ENCODE measurements around the gene ARL14EPL.

The ARL14EPL gene

DNA sequence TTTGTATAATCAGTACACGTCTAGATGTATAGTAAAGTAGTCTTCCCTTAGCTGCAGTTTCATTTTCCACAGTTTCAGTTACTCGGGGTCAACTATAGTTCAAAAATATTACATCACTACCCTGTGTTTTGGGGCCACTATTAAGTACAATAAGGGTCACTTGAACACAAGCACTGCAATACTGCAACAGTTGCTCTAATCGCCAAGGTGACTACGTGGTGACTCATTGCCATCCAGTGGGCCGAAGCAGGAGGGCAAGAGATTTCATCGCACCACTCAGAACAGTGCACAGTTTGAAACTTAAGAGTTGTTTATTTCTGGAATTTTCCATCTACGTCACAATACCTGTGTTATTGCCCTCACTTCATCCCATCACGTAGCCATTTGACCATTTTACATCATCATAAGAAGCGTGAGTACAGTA is at the start of gene ARL14EPL:
Gene ARL14EPL (plus strand): TSS at position 379 of the 424 bp plus-strand sequence. CDS start 18,994 bp downstream, outside the sequence.
- DNase-seq: no peak

DNA sequence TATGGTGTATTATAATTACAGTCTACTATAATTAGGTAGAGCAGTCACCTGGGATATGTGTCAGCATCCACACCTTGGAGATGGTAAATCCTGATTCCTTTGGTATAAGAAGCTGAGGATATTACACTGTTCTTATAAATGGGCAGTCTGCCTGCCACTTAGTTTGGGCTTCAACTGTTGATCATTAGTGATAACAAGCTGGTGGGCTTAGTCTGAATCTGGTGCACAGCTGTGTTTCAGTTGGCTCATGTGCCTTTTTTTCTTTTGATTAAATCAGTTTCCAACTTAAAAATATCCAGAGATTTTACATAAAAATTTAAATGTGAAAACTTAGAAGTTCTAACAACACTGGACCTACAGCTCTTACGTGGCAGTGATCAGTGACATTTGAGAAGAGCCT is 48.8 kb upstream of the ARL14EPL start:
- no peak for DNase-seq

GRCh38 chr5:115985802-115986757 is 46.2 kb upstream of the ARL14EPL start:
- no peak for DNase-seq

DNA sequence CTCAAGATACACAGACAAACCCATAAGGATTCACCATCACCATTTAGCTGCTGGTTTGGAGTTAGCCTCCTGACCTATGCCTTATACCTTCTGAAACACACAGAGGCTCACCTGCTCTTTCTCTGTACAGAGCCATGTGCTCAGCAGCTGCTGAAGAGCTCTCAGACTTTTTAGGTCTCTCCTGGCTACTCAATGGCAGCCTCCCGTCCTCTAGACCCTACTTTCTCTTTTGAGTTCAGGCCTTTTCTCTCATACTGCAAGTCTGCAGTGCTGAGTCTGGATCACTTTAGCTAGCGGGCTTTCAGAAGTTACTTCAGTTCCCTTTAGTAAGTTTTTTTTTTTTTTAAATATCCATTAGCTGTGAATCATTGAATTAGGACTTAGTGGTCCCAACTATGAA is 44.3 kb upstream of the ARL14EPL start:
- DNase-seq: no peak

GRCh38 chr5:115992848-115993350 is 39.4 kb upstream of the ARL14EPL start:
- no peak for DNase-seq

DNA sequence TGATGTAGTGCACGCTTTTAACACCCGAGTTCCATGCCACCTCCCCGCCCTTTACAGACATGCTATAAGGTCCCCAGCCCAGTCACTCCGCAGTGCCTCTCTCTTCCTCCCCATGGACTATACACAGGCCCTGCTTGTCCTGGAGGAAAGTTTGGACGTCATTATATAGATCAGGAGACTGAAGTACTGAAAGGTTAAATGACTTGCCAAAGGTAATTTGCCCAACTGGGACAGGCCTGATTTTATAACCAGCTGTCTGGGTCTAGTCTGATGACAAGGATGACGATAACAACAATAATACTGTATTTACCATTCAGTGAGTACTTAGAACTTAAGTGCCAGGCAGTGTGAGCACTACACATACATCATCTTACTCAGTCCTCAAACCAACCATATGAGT is 36.9 kb upstream of the ARL14EPL start:
- no peak for DNase-seq

DNA sequence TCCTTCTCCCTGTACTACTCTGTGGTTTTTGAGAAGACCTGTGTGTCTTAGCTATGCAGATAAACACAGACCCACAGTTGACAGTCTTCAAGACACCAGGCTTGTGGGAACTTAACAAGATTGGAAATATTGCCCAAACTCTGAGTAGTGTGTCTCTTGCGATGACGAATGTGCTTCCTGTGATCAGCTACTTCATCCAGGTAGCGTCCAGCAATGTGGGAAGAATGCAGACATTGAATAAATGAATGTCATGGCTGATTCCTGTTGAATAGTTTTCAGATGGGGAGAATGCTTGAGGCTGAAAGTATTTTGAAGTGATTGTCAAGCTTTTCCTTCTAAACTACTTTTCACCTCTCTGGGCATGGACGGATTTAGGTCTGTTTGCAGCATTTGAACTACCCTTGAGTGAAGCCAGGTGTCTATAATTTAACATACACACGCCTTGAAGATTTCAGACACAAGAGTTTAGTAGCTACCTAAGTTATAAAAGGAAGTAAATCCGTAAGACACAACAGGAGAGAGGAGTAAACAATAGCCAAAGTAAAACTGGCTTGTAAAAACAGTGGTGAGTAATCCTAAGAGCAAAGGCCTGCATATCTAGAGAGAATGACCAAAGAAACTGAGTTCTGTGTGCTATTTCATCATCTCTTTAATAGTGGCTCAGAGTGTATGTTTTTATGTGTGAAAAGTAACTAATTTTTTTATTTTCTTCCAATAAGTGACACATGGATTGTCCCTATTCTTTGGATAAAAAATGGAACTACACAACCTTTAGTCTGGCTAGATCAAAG is 30.0 kb upstream of the ARL14EPL start:
- no peak for DNase-seq

- no peak for DNase-seq
Observed at GRCh38 chr5:116004248-116004647, 28.0 kb upstream of the ARL14EPL start.

DNA sequence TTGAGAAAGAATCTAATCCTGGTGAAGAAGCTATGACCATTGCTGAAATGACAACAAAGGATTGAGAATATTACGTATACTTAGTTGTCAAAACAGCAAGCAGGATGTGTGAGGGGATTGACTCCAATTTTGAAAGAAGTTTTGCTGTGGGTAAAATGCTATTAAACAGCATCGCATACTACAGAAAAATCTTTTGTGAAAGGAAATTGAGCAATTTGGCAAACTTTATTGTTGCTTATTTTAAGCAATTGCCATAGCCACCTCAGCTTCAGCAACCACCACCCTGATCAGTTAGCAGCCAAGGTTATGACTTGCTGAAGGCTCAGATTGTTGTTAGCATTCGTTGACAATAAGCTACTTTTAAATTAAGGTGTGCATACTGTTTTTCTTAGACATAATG is 22.5 kb upstream of the ARL14EPL start:
- no peak for DNase-seq

DNA sequence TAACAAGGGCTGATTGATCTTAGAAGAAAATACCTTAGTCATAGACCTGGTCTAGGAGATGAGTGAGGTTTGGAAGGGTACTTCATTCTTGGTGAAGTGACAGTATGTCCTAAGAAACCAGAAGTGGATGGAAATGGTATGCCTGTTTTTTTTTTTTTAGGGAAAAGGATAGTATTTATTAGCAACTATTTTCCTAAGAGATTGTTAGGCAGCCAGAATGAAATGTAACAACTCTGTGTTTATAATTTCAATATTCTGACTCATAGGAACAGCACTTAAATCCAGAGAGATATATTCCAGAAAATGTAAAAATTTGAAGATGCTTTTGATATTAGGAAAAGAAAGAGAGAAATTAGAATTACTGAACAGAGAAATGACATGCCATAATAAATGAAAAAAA is 21.2 kb upstream of the ARL14EPL start:
- DNase-seq: no peak

DNA sequence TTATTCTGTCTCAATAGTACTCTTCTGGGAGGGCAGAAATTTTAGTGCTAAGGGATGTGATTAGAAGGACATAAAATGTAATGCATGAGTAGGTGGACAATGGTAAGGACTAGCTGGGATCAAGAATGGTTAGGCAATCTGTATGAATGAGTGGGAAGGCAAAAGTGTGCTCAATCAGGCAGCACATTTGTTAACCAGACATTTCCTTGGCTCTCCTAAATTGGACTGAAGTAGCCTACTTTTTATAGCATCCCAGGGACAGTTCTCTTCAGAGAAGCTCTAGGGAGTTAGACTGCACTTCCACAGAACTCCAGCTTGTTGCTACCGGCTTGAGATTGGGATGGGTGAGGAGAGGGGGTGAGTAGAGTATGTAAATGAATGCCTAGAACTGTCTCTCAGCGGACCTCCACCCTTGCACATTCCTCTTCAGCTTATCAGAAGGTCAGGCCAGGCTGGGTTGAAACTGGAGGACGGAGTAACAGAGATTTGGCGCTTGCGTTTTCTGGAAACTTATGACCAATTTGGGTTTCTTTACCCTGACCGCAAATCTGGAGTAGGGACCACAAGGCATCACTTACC is 19.0 kb upstream of the ARL14EPL start:
- DNase-seq: no peak

DNA sequence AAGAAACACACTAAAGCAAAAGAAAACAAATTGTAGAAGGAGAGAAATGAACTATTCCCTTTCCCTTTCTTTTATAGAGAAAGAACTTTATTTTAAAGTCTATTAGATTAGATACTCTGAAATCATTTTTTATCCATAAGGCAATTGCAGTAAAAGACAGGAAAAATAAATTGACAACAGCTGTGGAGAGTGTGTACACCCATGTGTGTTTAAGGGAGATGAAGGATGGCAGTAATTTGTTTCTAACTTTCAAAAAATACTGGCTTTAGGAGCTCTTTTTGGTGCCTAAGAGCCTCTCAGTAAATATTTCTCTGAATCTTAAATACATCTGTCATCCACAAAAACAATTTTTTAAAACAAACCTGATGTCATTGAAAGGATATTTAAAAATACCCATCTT is 18.3 kb upstream of the ARL14EPL start:
- DNase-seq: no peak

GRCh38 chr5:116023619-116024018 is 8.7 kb upstream of the ARL14EPL start:
- no peak for DNase-seq

DNA sequence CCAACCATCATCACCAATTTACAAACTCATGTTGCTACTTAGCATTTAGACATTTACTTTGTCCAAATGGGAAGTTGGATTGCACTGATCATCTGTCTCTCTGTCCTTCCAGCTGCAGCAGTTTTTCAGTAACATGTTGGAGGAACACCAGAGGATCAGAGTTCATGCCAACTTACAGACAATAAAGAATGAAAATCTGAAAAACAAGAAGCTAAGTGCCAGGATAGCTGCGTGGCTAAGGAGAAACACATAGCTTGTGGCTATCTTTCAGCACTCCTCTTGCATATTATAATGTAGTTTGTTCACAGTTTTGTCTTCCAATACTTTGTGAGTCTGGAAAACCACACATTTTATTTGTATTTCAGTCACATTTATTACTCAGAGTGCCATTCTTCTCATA is 6.4 kb upstream of the ARL14EPL start:
- DNase-seq: no peak

- no peak for DNase-seq
Observed at GRCh38 chr5:116032991-116033390, 719 bp downstream of the ARL14EPL start.

DNA sequence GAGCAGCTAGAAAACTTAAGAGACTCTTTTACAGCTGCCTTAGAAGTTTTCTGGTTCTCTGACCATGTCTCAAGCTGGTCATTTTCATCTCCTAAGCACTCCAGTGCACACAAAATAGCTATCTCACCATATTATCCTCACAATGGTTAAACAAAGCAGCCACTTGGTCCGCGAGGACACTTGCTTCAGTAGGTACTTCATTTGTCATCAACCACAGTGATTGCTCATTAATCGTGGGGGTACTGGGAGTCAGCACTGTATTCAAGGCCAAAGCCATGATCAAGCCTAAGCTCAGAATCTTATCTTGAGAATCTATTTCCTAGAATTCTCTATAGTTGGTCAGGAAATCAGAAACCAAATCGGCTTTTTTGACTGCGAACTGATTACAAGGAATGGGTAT is 2.9 kb downstream of the ARL14EPL start:
- no peak for DNase-seq

- no peak for DNase-seq
Observed at GRCh38 chr5:116037236-116037822, 5.1 kb downstream of the ARL14EPL start.

DNA sequence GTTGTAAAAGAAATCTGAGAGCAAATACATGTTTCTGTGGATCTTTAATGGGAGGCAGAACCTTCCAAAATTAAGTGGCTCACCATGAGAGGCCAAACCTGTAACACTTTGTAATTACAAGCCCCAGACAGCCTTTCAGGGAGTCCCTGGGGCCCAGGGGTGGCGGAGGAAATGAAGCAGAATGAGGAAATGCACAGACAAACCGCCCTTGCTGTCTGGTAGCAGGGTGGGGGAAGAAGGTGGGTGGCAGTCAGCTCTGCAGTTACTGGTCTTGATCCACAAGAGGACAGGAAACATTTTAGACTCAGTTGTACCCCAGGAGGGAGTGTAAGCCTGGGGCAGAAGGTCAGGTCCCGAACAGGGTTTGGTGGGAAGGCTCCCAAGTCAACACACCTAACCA is 6.5 kb downstream of the ARL14EPL start:
- DNase-seq: no peak

DNA sequence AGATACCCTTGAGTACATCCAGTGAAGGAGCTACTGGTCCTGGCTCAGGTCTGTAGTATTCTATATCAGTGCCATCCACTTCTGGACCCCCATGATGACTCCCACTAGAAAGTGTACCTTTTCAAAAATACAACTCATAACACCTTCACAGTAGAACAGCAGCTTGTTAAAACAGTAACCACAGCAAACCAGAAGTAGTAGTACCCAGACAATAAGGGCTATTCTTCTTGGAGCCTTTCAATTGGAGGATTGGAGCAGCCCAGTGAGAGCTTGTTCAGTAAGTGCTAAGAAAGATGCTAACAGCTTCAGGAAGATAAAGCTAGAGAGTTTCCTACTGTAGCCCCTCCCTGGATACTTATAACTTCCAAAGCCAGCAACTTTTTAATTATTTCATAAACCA is 10.1 kb downstream of the ARL14EPL start:
- no peak for DNase-seq

DNA sequence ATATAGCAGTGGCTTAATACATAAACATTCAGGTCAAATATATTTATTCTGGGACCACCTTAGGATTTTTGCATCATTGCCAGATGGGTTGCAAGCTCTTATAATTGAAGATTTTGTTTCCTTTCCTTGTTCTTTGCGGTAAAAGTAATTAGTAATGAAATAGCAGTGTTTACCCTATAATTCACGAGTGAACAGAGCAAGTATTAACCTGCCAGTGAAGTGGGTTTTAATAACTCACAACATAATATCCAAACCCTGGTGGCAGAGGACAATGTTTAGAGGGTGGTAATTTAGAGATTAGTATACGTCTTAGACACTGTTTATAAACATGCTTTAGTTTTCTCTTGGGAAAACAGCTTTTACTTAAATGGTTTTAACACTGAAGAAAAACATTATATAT is 11.8 kb downstream of the ARL14EPL start:
- DNase-seq: no peak

- DNase-seq: no peak
Observed at GRCh38 chr5:116045821-116046220, 13.5 kb downstream of the ARL14EPL start.

GRCh38 chr5:116046261-116046660 is 14.0 kb downstream of the ARL14EPL start:
- DNase-seq: no peak

DNA sequence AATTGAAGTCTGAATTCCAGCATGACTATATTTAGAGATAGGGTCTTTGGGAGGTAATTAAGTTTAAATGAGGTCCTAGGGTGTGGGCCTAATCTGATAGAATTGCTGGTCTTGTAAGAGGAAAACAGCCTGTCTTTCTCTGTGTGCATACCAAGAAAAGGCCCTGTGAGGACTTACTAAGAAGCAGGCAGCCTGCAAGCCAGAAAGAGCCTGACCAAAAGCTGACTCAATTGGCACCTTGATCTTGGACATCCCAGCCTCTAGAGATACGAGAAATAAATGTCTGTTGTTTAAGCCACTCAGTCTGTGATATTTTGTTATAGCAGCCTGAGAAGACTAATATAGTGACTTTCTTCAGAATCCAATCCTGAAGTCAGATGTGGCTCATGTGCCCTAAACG is 14.6 kb downstream of the ARL14EPL start:
- DNase-seq: no peak

Measured in NCI-H2171 (cell line).